Measurements from ENCODE around the gene OR6C6. TPM values are rescaled to one million over a fixed set of nuclear protein-coding genes. Genes with fewer than 3 reads are reported as not detected.

The OR6C6 gene
- polyA plus RNA-seq, 2 of the 4 experiments (the other 2 are of a cell fraction), result not detected

GRCh38 chr12:55250944-55251343 lies 45.4 kb downstream of the OR6C6 start:
- ATAC-seq, result no peak
- DNase-seq (ENCODE audit: low read depth in 1 of 2, low spot score in 1 of 2), result no peak
- ChIA-PET CTCF (no interaction called here), POLR2A (no interaction called here)
- Histone ChIP-seq H3K4me3 (no peak overlapping the region), H3K9me3 (no peaks in the 10 kb centered on the region), H3K27ac (no peak overlapping the region), H3K4me2 (no peak overlapping the region), H3K4me1 (no peaks in the 10 kb centered on the region)
- FAIRE-seq, result no peak
- WGBS (ENCODE audit: missing lambda C conversion rate), result 0% methylated on average over 3 of the region's 3 CpGs
- TF ChIP-seq RAD21 (conservative IDR thresholded peaks at IDR 0.05 in 1 of 2, IDR thresholded peaks at IDR 0.05 in 1 of 2) (no peak), BHLHE40 (IDR thresholded peaks at IDR 0.05; ENCODE audit: low read depth, low read length) (no peak), HMGXB4 (CRISPR knock-in tag; IDR thresholded peaks at IDR 0.05; ENCODE audit: borderline replicate concordance) (no peak), RCOR1 (IDR thresholded peaks at IDR 0.05; ENCODE audit: low read depth, low read length) (no peak)

- DNase-seq (ENCODE audit: low read depth in 1 of 2, low spot score in 1 of 2) (no peak), FAIRE-seq (no peak), ATAC-seq (no peak)
- Histone ChIP-seq H3K27ac (no peak overlapping the region), H3K9me3 (no peaks in the 10 kb centered on the region), H3K4me2 (no peak overlapping the region), H3K4me1 (no peaks in the 10 kb centered on the region), H3K4me3 (no peak overlapping the region)
- ChIA-PET POLR2A (no interaction called here), CTCF (interaction anchor here (1.3 kb wide), 1 partner anchor 49 kb away, joined by 4 read pairs; no protein-coding TSS in a partner anchor)
- WGBS (ENCODE audit: missing lambda C conversion rate), result 0% methylated on average over 1 of the region's 1 CpG
- TF ChIP-seq HOXB5 (CRISPR knock-in tag; IDR thresholded peaks at IDR 0.05), result no peak
- no peak for TF ChIP-seq SMC3 (IDR thresholded peaks at IDR 0.05)
- no peak for TF ChIP-seq USF2 (IDR thresholded peaks at IDR 0.05)
- no peak for TF ChIP-seq CBX8 (IDR thresholded peaks at IDR 0.05)
- TF ChIP-seq CBX2 (IDR thresholded peaks at IDR 0.05; ENCODE audit: borderline replicate concordance, low read depth), result no peak
- no peak for TF ChIP-seq JUNB (IDR thresholded peaks at IDR 0.05)
- TF ChIP-seq RCOR1 (IDR thresholded peaks at IDR 0.05; ENCODE audit: low read depth, low read length), result no peak
- no peak for TF ChIP-seq ZNF302 (CRISPR knock-in tag; IDR thresholded peaks at IDR 0.05)
- TF ChIP-seq BCL3 (IDR thresholded peaks at IDR 0.05), result no peak
- TF ChIP-seq ZFP36 (IDR thresholded peaks at IDR 0.05; ENCODE audit: borderline replicate concordance, partially characterized antibody), result no peak
- no peak for TF ChIP-seq TFCP2L1 (CRISPR knock-in tag; IDR thresholded peaks at IDR 0.05)
- TF ChIP-seq ELK1 (IDR thresholded peaks at IDR 0.05; ENCODE audit: low read depth, low read length), result no peak
- TF ChIP-seq FOSB (CRISPR knock-in tag; IDR thresholded peaks at IDR 0.05), result no peak
- no peak for TF ChIP-seq BHLHE40 (IDR thresholded peaks at IDR 0.05; ENCODE audit: low read depth, low read length)
- TF ChIP-seq KDM1A (IDR thresholded peaks at IDR 0.05; ENCODE audit: low read depth), result no peak
- no peak for TF ChIP-seq CHD2 (IDR thresholded peaks at IDR 0.05; ENCODE audit: low read length, partially characterized antibody)
- no peak for TF ChIP-seq MAFK (IDR thresholded peaks at IDR 0.05; ENCODE audit: partially characterized antibody)
- TF ChIP-seq HOXB13 (CRISPR knock-in tag; IDR thresholded peaks at IDR 0.05; ENCODE audit: low read depth), result no peak
- TF ChIP-seq MYC (IDR thresholded peaks at IDR 0.05; ENCODE audit: borderline replicate concordance, low read length), result no peak
Observed at GRCh38 chr12:55246159-55246558, 50.2 kb downstream of the OR6C6 start.

Data from A549 (cell line).